Kidney (tissue), 14 donors: Measurements from ENCODE around the gene TRAF3IP1. TPM values are rescaled to one million over a fixed set of nuclear protein-coding genes. Genes with fewer than 3 reads are reported as not detected.

ENCODE experiments used
- DNase-seq, 5 donors: peaks; one replicate each; pipeline ENCODE4 v3.0.0-alpha.2; 2013 to 2020
- FAIRE-seq: peaks from 2 replicates; lab custom pipeline; 2012; peaks lifted over from hg19 to GRCh38; lab: Jason Lieb, UNC
- H3K27ac ChIP-seq, 2 donors: one replicate each; pipeline ENCODE4 v1.7.0; 2013; ENCODE audit warnings: low read depth in 2 of 2, low read length in 2 of 2, inconsistent platforms in 1 of 2
- H3K27me3 ChIP-seq: one replicate; pipeline ENCODE4 v1.7.1; 2013; ENCODE audit warnings: low read length, inconsistent platforms; ENCODE audit not compliant: control insufficient read depth, insufficient read depth
- H3K36me3 ChIP-seq, 3 donors: one replicate each; pipeline versions ENCODE4 v1.7.0 to v1.7.1; 2013; ENCODE audit warnings: low read length in 3 of 3, control low read depth in 1 of 3, inconsistent platforms in 1 of 3; ENCODE audit not compliant: insufficient read depth in 3 of 3, control insufficient read depth in 2 of 3
- H3K4me1 ChIP-seq, 3 donors: one replicate each; pipeline versions ENCODE4 v1.7.0 to v1.7.1; 2013; ENCODE audit warnings: low read length in 3 of 3, inconsistent platforms in 1 of 3, low read depth in 1 of 3; ENCODE audit not compliant: control insufficient read depth in 2 of 3, insufficient read depth in 2 of 3
- H3K4me3 ChIP-seq, 3 donors: one replicate each; pipeline versions ENCODE4 v1.7.0 to v1.8.1; 2013; ENCODE audit warnings: low read length in 3 of 3, control low read depth in 1 of 3, inconsistent platforms in 1 of 3
- H3K9ac ChIP-seq, 3 donors: one replicate each; pipeline versions ENCODE4 v1.7.0 to v1.7.1; 2013; ENCODE audit warnings: low read length in 3 of 3, control low read depth in 1 of 3, inconsistent platforms in 1 of 3
- H3K9me3 ChIP-seq, 3 donors: one replicate each; pipeline versions ENCODE4 v1.7.0 to v1.7.1; 2013; ENCODE audit warnings: low read length in 3 of 3, control low read depth in 1 of 3, inconsistent platforms in 1 of 3; ENCODE audit not compliant: control insufficient read depth in 2 of 3, insufficient read depth in 1 of 3
- intact Hi-C: fragments of 100-400 bp; cut with DNase I; formaldehyde crosslinking; loops from one replicate; pipeline ENCODE4 v1.11.1; 2022
- polyA plus RNA-seq: library from polyadenylated mRNA; stranded (reverse); fragments of 350-450 nt; fragmentation: Illumina TruSeq; extraction: RNeasy Lipid Tissue Mini Kit (QIAGEN cat#74804); gene quantifications from one replicate; pipeline ENCODE4 v1.2.3, GENCODE V29; 2014; ENCODE audit warnings: low read depth, low replicate concordance; ENCODE audit not compliant: insufficient read depth
- total RNA-seq: library from RNA; stranded (reverse); fragmentation: NEBNext Ultra II Directional; extraction: Animal tissue kit (Norgen Biotek cat#: 25700); gene quantifications from one replicate; pipeline ENCODE4 v1.2.1, GENCODE V29; 2021
- TF ChIP-seq, protein P1 (sequence below): IDR thresholded peaks from 3 replicates; pipeline ENCODE4 v1.5.1; 2012; ENCODE audit warnings: mild to moderate bottlenecking, moderate library complexity, borderline replicate concordance; ENCODE audit not compliant: insufficient read depth; ENCODE audit errors: extremely low read depth
- donor health status: control.
- donor health status: control.
- donor health status: control.
- donor health status: control.
- donor health status: control.
- donor health status: DM: yes; HTN: yes; CAD: no.
- donor health status: Normal renal cell carcinoma (clear cell type).

Gene TRAF3IP1
- total and polyA plus RNA-seq, 2 donors from 2014 or later: 6.4 to 24.2 TPM

DNA sequence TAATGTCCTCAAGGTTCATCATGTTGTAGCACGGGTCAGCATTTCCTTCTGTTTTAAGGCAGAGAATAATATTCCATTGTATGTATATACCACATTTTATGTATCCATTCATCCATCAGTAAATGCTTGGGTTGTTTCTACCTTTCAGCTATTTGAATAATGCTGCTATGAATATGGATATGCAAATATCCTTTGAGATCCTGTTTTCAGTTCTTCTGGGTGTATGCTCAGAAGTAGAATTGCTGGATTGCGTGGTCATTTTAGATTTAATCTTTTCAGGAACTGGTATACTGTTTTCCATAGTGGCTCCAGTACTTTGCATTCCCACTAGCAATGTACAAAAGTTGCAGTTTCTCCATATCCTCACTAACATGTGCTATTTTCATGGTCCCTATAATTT is 93.0 kb downstream of the TRAF3IP1 start:
- Histone ChIP-seq H3K9ac (no peak overlapping the region), H3K27ac (no peak overlapping the region), H3K4me3 (no peak overlapping the region), H3K27me3 (no peaks in the 10 kb centered on the region), H3K9me3 (peaks cover 0 to 9% (median 0%) of the 10 kb centered on the region in 3 donors), H3K4me1 (no peaks in the 10 kb centered on the region), H3K36me3 (no peaks in the 10 kb centered on the region)
- FAIRE-seq (no peak), DNase-seq (no peak)
- intact Hi-C loops: no loop called here
- TF ChIP-seq, protein P1, sequence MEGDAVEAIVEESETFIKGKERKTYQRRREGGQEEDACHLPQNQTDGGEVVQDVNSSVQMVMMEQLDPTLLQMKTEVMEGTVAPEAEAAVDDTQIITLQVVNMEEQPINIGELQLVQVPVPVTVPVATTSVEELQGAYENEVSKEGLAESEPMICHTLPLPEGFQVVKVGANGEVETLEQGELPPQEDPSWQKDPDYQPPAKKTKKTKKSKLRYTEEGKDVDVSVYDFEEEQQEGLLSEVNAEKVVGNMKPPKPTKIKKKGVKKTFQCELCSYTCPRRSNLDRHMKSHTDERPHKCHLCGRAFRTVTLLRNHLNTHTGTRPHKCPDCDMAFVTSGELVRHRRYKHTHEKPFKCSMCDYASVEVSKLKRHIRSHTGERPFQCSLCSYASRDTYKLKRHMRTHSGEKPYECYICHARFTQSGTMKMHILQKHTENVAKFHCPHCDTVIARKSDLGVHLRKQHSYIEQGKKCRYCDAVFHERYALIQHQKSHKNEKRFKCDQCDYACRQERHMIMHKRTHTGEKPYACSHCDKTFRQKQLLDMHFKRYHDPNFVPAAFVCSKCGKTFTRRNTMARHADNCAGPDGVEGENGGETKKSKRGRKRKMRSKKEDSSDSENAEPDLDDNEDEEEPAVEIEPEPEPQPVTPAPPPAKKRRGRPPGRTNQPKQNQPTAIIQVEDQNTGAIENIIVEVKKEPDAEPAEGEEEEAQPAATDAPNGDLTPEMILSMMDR: no peak

DNA sequence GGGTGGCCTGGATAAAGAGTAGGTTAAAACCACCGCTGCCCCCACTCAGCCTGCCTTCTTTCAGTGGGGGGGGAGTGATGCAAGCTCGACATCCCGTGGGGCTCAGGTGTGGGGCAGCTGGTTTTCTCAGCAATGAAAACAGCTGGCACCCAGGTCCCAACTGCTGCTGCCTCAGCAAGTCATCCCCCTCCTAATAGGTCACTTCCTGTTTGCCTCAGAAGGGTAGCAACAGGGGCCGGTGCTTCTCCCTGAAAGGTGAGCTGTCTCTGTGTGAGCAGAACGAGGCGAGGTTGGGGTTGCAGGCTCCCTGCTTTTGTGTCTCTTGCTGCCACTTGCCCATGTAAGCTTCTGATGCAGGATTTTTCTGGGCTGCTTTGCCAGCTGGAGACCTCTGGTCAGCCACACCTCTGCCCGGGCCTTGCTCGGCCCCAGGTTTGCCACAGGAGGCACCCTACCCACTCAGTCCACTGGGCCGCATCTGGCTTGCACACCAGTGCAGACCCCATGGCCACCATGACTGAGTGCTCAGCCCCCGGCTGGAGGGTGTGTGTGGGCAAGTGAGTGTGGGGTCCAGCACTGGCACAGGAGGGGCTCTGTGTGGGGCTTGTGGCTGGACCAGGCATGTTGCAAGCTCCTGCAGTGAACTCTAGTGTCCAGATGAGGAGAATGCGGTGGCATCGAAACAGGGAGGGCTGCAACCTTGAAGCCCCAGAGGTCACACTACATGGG is 94.9 kb downstream of the TRAF3IP1 start:
- H3K9ac ChIP-seq: no peak overlapping the region
- FAIRE-seq: no peak
- no peaks in the 10 kb centered on the region for H3K36me3 ChIP-seq
- H3K27ac ChIP-seq: no peak overlapping the region
- no peaks in the 10 kb centered on the region for H3K27me3 ChIP-seq
- DNase-seq: no peak
- TF ChIP-seq, protein P1: no peak
- H3K4me3 ChIP-seq: no peak overlapping the region
- peaks cover 0 to 9% (median 0%) of the 10 kb centered on the region in 3 donors for H3K9me3 ChIP-seq
- intact Hi-C loops: no loop called here
- H3K4me1 ChIP-seq: no peaks in the 10 kb centered on the region

DNA sequence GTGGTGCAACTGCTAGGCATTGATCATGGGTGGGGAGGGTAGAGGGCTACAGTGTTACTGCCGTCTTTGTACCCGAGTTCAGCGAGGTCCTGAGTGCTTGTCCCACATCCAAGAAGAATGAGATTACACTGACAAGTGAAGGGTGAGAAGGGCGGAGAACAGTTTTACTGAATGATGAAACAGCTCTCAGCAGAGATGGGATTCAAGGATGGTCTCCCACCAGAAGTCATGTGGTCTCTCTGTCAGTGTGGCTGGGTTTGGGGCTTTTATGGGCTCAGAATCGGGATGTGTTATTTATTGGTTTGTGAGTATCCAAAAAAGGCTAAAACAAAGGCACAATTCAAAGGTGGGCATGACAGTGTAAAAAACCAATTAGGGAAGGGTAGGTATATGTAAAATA is 95.6 kb downstream of the TRAF3IP1 start:
- intact Hi-C loops: no loop called here
- DNase-seq (no peak), FAIRE-seq (no peak)

More for the DNA sequence above, 95.6 kb downstream of the TRAF3IP1 start:
- TF ChIP-seq, protein P1: no peak
- H3K4me3 ChIP-seq: no peak overlapping the region
- no peaks in the 10 kb centered on the region for H3K27me3 ChIP-seq
- H3K9me3 ChIP-seq: peaks cover 0 to 9% (median 0%) of the 10 kb centered on the region in 3 donors
- no peak overlapping the region for H3K27ac ChIP-seq
- H3K9ac ChIP-seq: no peak overlapping the region
- peaks cover 0 to 3% (median 0%) of the 10 kb centered on the region in 3 donors for H3K4me1 ChIP-seq
- no peaks in the 10 kb centered on the region for H3K36me3 ChIP-seq
